ENCODE data around the gene TTLL10.

DNA sequence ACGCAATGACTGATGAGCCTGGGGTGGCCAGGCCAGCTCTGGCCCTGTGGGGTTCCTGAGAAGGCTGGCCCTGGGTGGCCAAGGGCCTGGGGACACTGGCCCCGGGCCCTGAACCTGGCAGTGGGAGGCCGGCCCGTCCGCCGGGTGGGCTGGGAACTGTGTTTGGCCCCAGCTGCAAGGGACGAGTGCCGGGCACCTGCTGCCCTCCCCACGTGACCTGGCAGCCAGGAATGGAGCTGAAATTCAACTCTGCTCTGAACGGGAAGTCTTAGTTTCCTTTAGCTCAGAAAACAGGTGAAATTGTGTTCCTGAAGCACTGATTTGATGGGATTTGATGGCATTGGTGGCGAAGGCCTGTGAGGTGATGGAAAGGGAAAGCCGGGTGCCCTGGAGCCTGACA is 8.2 kb upstream of the TTLL10 start:
- TF ChIP-seq POLR2A (IDR thresholded peaks at IDR 0.05; ENCODE audit: extremely low read depth, insufficient read length): no peak
- TF ChIP-seq, protein P1, sequence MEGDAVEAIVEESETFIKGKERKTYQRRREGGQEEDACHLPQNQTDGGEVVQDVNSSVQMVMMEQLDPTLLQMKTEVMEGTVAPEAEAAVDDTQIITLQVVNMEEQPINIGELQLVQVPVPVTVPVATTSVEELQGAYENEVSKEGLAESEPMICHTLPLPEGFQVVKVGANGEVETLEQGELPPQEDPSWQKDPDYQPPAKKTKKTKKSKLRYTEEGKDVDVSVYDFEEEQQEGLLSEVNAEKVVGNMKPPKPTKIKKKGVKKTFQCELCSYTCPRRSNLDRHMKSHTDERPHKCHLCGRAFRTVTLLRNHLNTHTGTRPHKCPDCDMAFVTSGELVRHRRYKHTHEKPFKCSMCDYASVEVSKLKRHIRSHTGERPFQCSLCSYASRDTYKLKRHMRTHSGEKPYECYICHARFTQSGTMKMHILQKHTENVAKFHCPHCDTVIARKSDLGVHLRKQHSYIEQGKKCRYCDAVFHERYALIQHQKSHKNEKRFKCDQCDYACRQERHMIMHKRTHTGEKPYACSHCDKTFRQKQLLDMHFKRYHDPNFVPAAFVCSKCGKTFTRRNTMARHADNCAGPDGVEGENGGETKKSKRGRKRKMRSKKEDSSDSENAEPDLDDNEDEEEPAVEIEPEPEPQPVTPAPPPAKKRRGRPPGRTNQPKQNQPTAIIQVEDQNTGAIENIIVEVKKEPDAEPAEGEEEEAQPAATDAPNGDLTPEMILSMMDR (IDR thresholded peaks at IDR 0.05; ENCODE audit: low read depth, low read length): no peak
